Measurements from ENCODE around the gene PITPNC1.
"Not testable (repeated sequence)": the region's sequence is repeated elsewhere in the genome, so short reads cannot be mapped to it uniquely, and the experiment has no call there.

The PITPNC1 gene

GRCh38 chr17:67576471-67577115, 199.5 kb downstream of the PITPNC1 start:
- Histone ChIP-seq H3K4me1 (ENCODE audit: control insufficient read depth in 1 of 2, insufficient read depth in 2 of 2, low read length in 2 of 2) (no peaks in the 10 kb centered on the region), H3K9me3 (ENCODE audit: control insufficient read depth in 1 of 2, low read length in 2 of 2) (no peaks in the 10 kb centered on the region), H3K4me3 (ENCODE audit: low read depth in 1 of 2, low read length in 2 of 2) (no peak overlapping the region), H3K27me3 (ENCODE audit: low read depth, low read length) (no peaks in the 10 kb centered on the region), H3K27ac (ENCODE audit: low read length) (no peak overlapping the region), H3K36me3 (ENCODE audit: control insufficient read depth in 1 of 2, insufficient read depth in 2 of 2, low read length in 2 of 2) (peaks cover 0 to 6% of the 10 kb centered on the region in 2 donors)

GRCh38 chr17:67577429-67578141, 200.5 kb downstream of the PITPNC1 start:
- Histone ChIP-seq H3K27ac (ENCODE audit: low read length) (no peak overlapping the region), H3K27me3 (ENCODE audit: low read depth, low read length) (no peaks in the 10 kb centered on the region), H3K36me3 (ENCODE audit: control insufficient read depth in 1 of 2, insufficient read depth in 2 of 2, low read length in 2 of 2) (peaks cover 0 to 6% of the 10 kb centered on the region in 2 donors), H3K4me1 (ENCODE audit: control insufficient read depth in 1 of 2, insufficient read depth in 2 of 2, low read length in 2 of 2) (no peaks in the 10 kb centered on the region), H3K9me3 (ENCODE audit: control insufficient read depth in 1 of 2, low read length in 2 of 2) (no peaks in the 10 kb centered on the region), H3K4me3 (ENCODE audit: low read depth in 1 of 2, low read length in 2 of 2) (no peak overlapping the region)

GRCh38 chr17:67578142-67578457, 201.0 kb downstream of the PITPNC1 start:
- peaks cover 0 to 6% of the 10 kb centered on the region in 2 donors for H3K36me3 ChIP-seq (ENCODE audit: control insufficient read depth in 1 of 2, insufficient read depth in 2 of 2, low read length in 2 of 2)
- no peaks in the 10 kb centered on the region for H3K4me1 ChIP-seq (ENCODE audit: control insufficient read depth in 1 of 2, insufficient read depth in 2 of 2, low read length in 2 of 2)
- no peaks in the 10 kb centered on the region for H3K27me3 ChIP-seq (ENCODE audit: low read depth, low read length)
- no peak overlapping the region for H3K4me3 ChIP-seq (ENCODE audit: low read depth in 1 of 2, low read length in 2 of 2)
- H3K27ac ChIP-seq (ENCODE audit: low read length) = no peak overlapping the region
- no peaks in the 10 kb centered on the region for H3K9me3 ChIP-seq (ENCODE audit: control insufficient read depth in 1 of 2, low read length in 2 of 2)

GRCh38 chr17:67578679-67579405, 201.8 kb downstream of the PITPNC1 start:
- H3K36me3 ChIP-seq (ENCODE audit: control insufficient read depth in 1 of 2, insufficient read depth in 2 of 2, low read length in 2 of 2); H3K4me3 ChIP-seq (ENCODE audit: low read depth in 1 of 2, low read length in 2 of 2); H3K9me3 ChIP-seq (ENCODE audit: control insufficient read depth in 1 of 2, low read length in 2 of 2); H3K27me3 ChIP-seq (ENCODE audit: low read depth, low read length); H3K4me1 ChIP-seq (ENCODE audit: control insufficient read depth in 1 of 2, insufficient read depth in 2 of 2, low read length in 2 of 2); H3K27ac ChIP-seq (ENCODE audit: low read length): not testable (repeated sequence)

GRCh38 chr17:67582673-67583081, 205.6 kb downstream of the PITPNC1 start:
- H3K4me1 ChIP-seq (ENCODE audit: control insufficient read depth in 1 of 2, insufficient read depth in 2 of 2, low read length in 2 of 2) = no peaks in the 10 kb centered on the region
- H3K36me3 ChIP-seq (ENCODE audit: control insufficient read depth in 1 of 2, insufficient read depth in 2 of 2, low read length in 2 of 2) = peaks cover 0 to 6% of the 10 kb centered on the region in 2 donors
- no peaks in the 10 kb centered on the region for H3K9me3 ChIP-seq (ENCODE audit: control insufficient read depth in 1 of 2, low read length in 2 of 2)
- no peak overlapping the region for H3K4me3 ChIP-seq (ENCODE audit: low read depth in 1 of 2, low read length in 2 of 2)
- no peaks in the 10 kb centered on the region for H3K27me3 ChIP-seq (ENCODE audit: low read depth, low read length)
- no peak overlapping the region for H3K27ac ChIP-seq (ENCODE audit: low read length)

- Histone ChIP-seq H3K27me3 (ENCODE audit: low read depth, low read length) (no peaks in the 10 kb centered on the region), H3K4me1 (ENCODE audit: control insufficient read depth in 1 of 2, insufficient read depth in 2 of 2, low read length in 2 of 2) (no peaks in the 10 kb centered on the region), H3K36me3 (ENCODE audit: control insufficient read depth in 1 of 2, insufficient read depth in 2 of 2, low read length in 2 of 2) (no peaks in the 10 kb centered on the region), H3K4me3 (ENCODE audit: low read depth in 1 of 2, low read length in 2 of 2) (no peak overlapping the region), H3K27ac (ENCODE audit: low read length) (no peak overlapping the region), H3K9me3 (ENCODE audit: control insufficient read depth in 1 of 2, low read length in 2 of 2) (no peaks in the 10 kb centered on the region)
Measured at GRCh38 chr17:67585077-67585602, 208.1 kb downstream of the PITPNC1 start.

GRCh38 chr17:67588326-67588725, 211.2 kb downstream of the PITPNC1 start:
- H3K4me3 ChIP-seq (ENCODE audit: low read depth in 1 of 2, low read length in 2 of 2) = no peak overlapping the region
- H3K36me3 ChIP-seq (ENCODE audit: control insufficient read depth in 1 of 2, insufficient read depth in 2 of 2, low read length in 2 of 2) = no peaks in the 10 kb centered on the region
- no peak overlapping the region for H3K27ac ChIP-seq (ENCODE audit: low read length)
- no peaks in the 10 kb centered on the region for H3K9me3 ChIP-seq (ENCODE audit: control insufficient read depth in 1 of 2, low read length in 2 of 2)
- no peaks in the 10 kb centered on the region for H3K4me1 ChIP-seq (ENCODE audit: control insufficient read depth in 1 of 2, insufficient read depth in 2 of 2, low read length in 2 of 2)
- H3K27me3 ChIP-seq (ENCODE audit: low read depth, low read length) = no peaks in the 10 kb centered on the region

GRCh38 chr17:67594115-67594880, 217.2 kb downstream of the PITPNC1 start:
- H3K36me3 ChIP-seq (ENCODE audit: control insufficient read depth in 1 of 2, insufficient read depth in 2 of 2, low read length in 2 of 2) = no peaks in the 10 kb centered on the region
- no peak overlapping the region for H3K27ac ChIP-seq (ENCODE audit: low read length)
- no peaks in the 10 kb centered on the region for H3K27me3 ChIP-seq (ENCODE audit: low read depth, low read length)
- no peaks in the 10 kb centered on the region for H3K4me1 ChIP-seq (ENCODE audit: control insufficient read depth in 1 of 2, insufficient read depth in 2 of 2, low read length in 2 of 2)
- H3K9me3 ChIP-seq (ENCODE audit: control insufficient read depth in 1 of 2, low read length in 2 of 2) = no peaks in the 10 kb centered on the region
- no peak overlapping the region for H3K4me3 ChIP-seq (ENCODE audit: low read depth in 1 of 2, low read length in 2 of 2)

- Histone ChIP-seq H3K4me3 (ENCODE audit: low read depth in 1 of 2, low read length in 2 of 2) (no peak overlapping the region), H3K27ac (ENCODE audit: low read length) (no peak overlapping the region), H3K36me3 (ENCODE audit: control insufficient read depth in 1 of 2, insufficient read depth in 2 of 2, low read length in 2 of 2) (no peaks in the 10 kb centered on the region), H3K9me3 (ENCODE audit: control insufficient read depth in 1 of 2, low read length in 2 of 2) (no peaks in the 10 kb centered on the region), H3K4me1 (ENCODE audit: control insufficient read depth in 1 of 2, insufficient read depth in 2 of 2, low read length in 2 of 2) (peaks cover 0 to 3% of the 10 kb centered on the region in 2 donors), H3K27me3 (ENCODE audit: low read depth, low read length) (no peaks in the 10 kb centered on the region)
Measured at GRCh38 chr17:67600408-67600807, 223.3 kb downstream of the PITPNC1 start.

- no peaks in the 10 kb centered on the region for H3K27me3 ChIP-seq (ENCODE audit: low read depth, low read length)
- H3K4me1 ChIP-seq (ENCODE audit: control insufficient read depth in 1 of 2, insufficient read depth in 2 of 2, low read length in 2 of 2) = peaks cover 0 to 18% of the 10 kb centered on the region in 2 donors
- no peak overlapping the region for H3K4me3 ChIP-seq (ENCODE audit: low read depth in 1 of 2, low read length in 2 of 2)
- H3K36me3 ChIP-seq (ENCODE audit: control insufficient read depth in 1 of 2, insufficient read depth in 2 of 2, low read length in 2 of 2) = no peaks in the 10 kb centered on the region
- H3K27ac ChIP-seq (ENCODE audit: low read length) = no peak overlapping the region
- no peaks in the 10 kb centered on the region for H3K9me3 ChIP-seq (ENCODE audit: control insufficient read depth in 1 of 2, low read length in 2 of 2)
Measured at GRCh38 chr17:67601897-67602296, 224.8 kb downstream of the PITPNC1 start.

GRCh38 chr17:67602444-67602843, 225.4 kb downstream of the PITPNC1 start:
- H3K27me3 ChIP-seq (ENCODE audit: low read depth, low read length) = no peaks in the 10 kb centered on the region
- H3K36me3 ChIP-seq (ENCODE audit: control insufficient read depth in 1 of 2, insufficient read depth in 2 of 2, low read length in 2 of 2) = no peaks in the 10 kb centered on the region
- H3K9me3 ChIP-seq (ENCODE audit: control insufficient read depth in 1 of 2, low read length in 2 of 2) = no peaks in the 10 kb centered on the region
- H3K4me3 ChIP-seq (ENCODE audit: low read depth in 1 of 2, low read length in 2 of 2) = no peak overlapping the region
- H3K4me1 ChIP-seq (ENCODE audit: control insufficient read depth in 1 of 2, insufficient read depth in 2 of 2, low read length in 2 of 2) = peaks cover 0 to 22% of the 10 kb centered on the region in 2 donors
- H3K27ac ChIP-seq (ENCODE audit: low read length) = no peak overlapping the region

Measured in muscle layer of duodenum (tissue), 2 donors.